ENCODE measurements around the gene SPTBN1. TPM values are rescaled to one million over a fixed set of nuclear protein-coding genes. Genes with fewer than 3 reads are reported as not detected.

The SPTBN1 gene
- total and polyA plus RNA-seq, 9 of the 15 experiments (the other 6 are each of a cell fraction or from before 2014, with no cell fraction given) = 8.9 to 66.8 (median 31.4) TPM

DNA sequence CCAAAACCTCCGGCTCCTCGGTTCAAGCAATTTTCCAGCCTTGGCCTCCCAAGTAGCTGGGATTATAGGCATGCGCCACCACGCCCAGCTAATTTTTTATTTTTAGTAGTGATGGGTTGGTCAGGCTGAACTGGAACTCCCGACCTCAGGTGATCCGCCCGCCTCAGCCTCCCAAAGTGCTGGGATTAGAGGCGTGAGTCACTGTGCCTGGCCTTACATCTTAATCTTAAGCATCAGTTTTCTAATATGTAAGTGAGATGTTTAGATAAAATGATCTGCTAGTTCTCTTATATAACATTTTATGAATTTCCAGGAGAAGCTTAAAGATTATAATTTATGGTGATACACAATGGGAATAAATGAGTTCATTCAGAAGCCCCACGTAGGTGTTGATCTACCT lies 69.2 kb downstream of the SPTBN1 start:
- no TSS peak for BruUV-seq (replicated peaks)
- intact Hi-C loops (cut with micrococcal nuclease) (no loop called here), in situ Hi-C loops (cut with MboI) (loop anchor here (10.0 kb wide), 2 partner anchors 119 to 319 kb away; no protein-coding TSS in a partner anchor)
- Histone ChIP-seq H3K27ac (ENCODE audit: extremely low read depth, low read depth, low read length) (no peak overlapping the region), H3K4me3 (no peak overlapping the region), H3K36me3 (ENCODE audit: control insufficient read depth, insufficient read depth, low read length) (no peaks in the 10 kb centered on the region), H3K4me1 (replicated peaks in 1 of 2; ENCODE audit: control insufficient read depth in 2 of 2, insufficient read depth in 2 of 2, low read length in 2 of 2) (0 out of 5 replicates have a peak, but pooled peaks cover 0 to 6% of the 10 kb centered on the region in 2 experiments), H3K9ac (ENCODE audit: insufficient read depth in 1 of 2, low read depth in 2 of 2, low read length in 2 of 2) (no peak overlapping the region), H3K9me1 (ENCODE audit: control insufficient read depth, insufficient read depth, low read length) (no peaks in the 10 kb centered on the region), H3K9me3 (replicated peaks; ENCODE audit: control insufficient read depth, insufficient read depth, low read depth, low read length) (no peaks in the 10 kb centered on the region), H4K20me1 (replicated peaks; ENCODE audit: control insufficient read depth, insufficient read depth, low read length) (no peaks in the 10 kb centered on the region), H3K27me3 (ENCODE audit: control insufficient read depth in 2 of 2, insufficient read depth in 2 of 2, low read length in 2 of 2) (peaks cover 4 to 13% of the 10 kb centered on the region in 2 experiments; a peak in 2 of 5 replicates), H2AFZ (ENCODE audit: low read depth, low read length) (no peak overlapping the region), H3K79me2 (ENCODE audit: control insufficient read depth, insufficient read depth, low read length) (no peaks in the 10 kb centered on the region), H3K4me2 (ENCODE audit: insufficient read depth, low read length) (no peak overlapping the region)
- FAIRE-seq = no peak
- DNase-seq (ENCODE audit: extremely low read depth in 1 of 4, low spot score in 3 of 4) = no peak
- POLR2A ChIA-PET = interaction anchor here (1.5 to 1.6 kb wide), 2 partner anchors 11 to 36 kb away, joined by 3 to 4 read pairs; no protein-coding TSS in a partner anchor
- ATAC-seq = no peak
- CTCF ChIA-PET (ENCODE audit: low intra/inter-chr PET ratio) = interaction anchor here (0.8 kb wide), 1 partner anchor 180 kb away, joined by 4 read pairs; no protein-coding TSS in a partner anchor
- 64% methylated on average over 9 of the region's 9 CpGs for WGBS (ENCODE audit: insufficient coverage, low coverage, missing lambda C conversion rate)
- no peak for TF ChIP-seq NR3C1 (CRISPR knock-in tag; IDR thresholded peaks at IDR 0.05)
- TF ChIP-seq BRCA1 (IDR thresholded peaks at IDR 0.05) = no peak
- TF ChIP-seq BRCA1 (CRISPR knock-in tag; IDR thresholded peaks at IDR 0.05) = no peak
- TF ChIP-seq, protein P1, sequence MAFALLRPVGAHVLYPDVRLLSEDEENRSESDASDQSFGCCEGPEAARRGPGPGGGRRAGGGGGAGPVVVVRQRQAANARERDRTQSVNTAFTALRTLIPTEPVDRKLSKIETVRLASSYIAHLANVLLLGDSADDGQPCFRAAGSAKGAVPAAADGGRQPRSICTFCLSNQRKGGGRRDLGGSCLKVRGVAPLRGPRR (CRISPR knock-in tag; IDR thresholded peaks at IDR 0.05) = no peak
- no peak for TF ChIP-seq TRIM28 (IDR thresholded peaks at IDR 0.05)
- TF ChIP-seq RUNX1 (IDR thresholded peaks at IDR 0.05; ENCODE audit: low read depth) = no peak
- no peak for TF ChIP-seq TBP (optimal IDR thresholded peaks at IDR 0.05; ENCODE audit: low read depth, low read length)
- no peak for TF ChIP-seq FOXP1 (CRISPR knock-in tag; IDR thresholded peaks at IDR 0.05)
- TF ChIP-seq, protein P2, sequence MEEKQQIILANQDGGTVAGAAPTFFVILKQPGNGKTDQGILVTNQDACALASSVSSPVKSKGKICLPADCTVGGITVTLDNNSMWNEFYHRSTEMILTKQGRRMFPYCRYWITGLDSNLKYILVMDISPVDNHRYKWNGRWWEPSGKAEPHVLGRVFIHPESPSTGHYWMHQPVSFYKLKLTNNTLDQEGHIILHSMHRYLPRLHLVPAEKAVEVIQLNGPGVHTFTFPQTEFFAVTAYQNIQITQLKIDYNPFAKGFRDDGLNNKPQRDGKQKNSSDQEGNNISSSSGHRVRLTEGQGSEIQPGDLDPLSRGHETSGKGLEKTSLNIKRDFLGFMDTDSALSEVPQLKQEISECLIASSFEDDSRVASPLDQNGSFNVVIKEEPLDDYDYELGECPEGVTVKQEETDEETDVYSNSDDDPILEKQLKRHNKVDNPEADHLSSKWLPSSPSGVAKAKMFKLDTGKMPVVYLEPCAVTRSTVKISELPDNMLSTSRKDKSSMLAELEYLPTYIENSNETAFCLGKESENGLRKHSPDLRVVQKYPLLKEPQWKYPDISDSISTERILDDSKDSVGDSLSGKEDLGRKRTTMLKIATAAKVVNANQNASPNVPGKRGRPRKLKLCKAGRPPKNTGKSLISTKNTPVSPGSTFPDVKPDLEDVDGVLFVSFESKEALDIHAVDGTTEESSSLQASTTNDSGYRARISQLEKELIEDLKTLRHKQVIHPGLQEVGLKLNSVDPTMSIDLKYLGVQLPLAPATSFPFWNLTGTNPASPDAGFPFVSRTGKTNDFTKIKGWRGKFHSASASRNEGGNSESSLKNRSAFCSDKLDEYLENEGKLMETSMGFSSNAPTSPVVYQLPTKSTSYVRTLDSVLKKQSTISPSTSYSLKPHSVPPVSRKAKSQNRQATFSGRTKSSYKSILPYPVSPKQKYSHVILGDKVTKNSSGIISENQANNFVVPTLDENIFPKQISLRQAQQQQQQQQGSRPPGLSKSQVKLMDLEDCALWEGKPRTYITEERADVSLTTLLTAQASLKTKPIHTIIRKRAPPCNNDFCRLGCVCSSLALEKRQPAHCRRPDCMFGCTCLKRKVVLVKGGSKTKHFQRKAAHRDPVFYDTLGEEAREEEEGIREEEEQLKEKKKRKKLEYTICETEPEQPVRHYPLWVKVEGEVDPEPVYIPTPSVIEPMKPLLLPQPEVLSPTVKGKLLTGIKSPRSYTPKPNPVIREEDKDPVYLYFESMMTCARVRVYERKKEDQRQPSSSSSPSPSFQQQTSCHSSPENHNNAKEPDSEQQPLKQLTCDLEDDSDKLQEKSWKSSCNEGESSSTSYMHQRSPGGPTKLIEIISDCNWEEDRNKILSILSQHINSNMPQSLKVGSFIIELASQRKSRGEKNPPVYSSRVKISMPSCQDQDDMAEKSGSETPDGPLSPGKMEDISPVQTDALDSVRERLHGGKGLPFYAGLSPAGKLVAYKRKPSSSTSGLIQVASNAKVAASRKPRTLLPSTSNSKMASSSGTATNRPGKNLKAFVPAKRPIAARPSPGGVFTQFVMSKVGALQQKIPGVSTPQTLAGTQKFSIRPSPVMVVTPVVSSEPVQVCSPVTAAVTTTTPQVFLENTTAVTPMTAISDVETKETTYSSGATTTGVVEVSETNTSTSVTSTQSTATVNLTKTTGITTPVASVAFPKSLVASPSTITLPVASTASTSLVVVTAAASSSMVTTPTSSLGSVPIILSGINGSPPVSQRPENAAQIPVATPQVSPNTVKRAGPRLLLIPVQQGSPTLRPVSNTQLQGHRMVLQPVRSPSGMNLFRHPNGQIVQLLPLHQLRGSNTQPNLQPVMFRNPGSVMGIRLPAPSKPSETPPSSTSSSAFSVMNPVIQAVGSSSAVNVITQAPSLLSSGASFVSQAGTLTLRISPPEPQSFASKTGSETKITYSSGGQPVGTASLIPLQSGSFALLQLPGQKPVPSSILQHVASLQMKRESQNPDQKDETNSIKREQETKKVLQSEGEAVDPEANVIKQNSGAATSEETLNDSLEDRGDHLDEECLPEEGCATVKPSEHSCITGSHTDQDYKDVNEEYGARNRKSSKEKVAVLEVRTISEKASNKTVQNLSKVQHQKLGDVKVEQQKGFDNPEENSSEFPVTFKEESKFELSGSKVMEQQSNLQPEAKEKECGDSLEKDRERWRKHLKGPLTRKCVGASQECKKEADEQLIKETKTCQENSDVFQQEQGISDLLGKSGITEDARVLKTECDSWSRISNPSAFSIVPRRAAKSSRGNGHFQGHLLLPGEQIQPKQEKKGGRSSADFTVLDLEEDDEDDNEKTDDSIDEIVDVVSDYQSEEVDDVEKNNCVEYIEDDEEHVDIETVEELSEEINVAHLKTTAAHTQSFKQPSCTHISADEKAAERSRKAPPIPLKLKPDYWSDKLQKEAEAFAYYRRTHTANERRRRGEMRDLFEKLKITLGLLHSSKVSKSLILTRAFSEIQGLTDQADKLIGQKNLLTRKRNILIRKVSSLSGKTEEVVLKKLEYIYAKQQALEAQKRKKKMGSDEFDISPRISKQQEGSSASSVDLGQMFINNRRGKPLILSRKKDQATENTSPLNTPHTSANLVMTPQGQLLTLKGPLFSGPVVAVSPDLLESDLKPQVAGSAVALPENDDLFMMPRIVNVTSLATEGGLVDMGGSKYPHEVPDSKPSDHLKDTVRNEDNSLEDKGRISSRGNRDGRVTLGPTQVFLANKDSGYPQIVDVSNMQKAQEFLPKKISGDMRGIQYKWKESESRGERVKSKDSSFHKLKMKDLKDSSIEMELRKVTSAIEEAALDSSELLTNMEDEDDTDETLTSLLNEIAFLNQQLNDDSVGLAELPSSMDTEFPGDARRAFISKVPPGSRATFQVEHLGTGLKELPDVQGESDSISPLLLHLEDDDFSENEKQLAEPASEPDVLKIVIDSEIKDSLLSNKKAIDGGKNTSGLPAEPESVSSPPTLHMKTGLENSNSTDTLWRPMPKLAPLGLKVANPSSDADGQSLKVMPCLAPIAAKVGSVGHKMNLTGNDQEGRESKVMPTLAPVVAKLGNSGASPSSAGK (IDR thresholded peaks at IDR 0.05) = no peak
- TF ChIP-seq CBFA2T2 (conservative IDR thresholded peaks at IDR 0.05) = no peak
- TF ChIP-seq, protein P3, sequence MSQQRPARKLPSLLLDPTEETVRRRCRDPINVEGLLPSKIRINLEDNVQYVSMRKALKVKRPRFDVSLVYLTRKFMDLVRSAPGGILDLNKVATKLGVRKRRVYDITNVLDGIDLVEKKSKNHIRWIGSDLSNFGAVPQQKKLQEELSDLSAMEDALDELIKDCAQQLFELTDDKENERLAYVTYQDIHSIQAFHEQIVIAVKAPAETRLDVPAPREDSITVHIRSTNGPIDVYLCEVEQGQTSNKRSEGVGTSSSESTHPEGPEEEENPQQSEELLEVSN (IDR thresholded peaks at IDR 0.05; ENCODE audit: borderline replicate concordance in 1 of 2, extremely low read depth in 1 of 2, insufficient read depth in 1 of 2, insufficient read length in 1 of 2, low read depth in 1 of 2, low read length in 1 of 2, poor library complexity in 1 of 2, severe bottlenecking in 1 of 2) = no peak

Measured in K562 (cell line).